ENCODE results near the gene PLCH1.

PLCH1 gene

GRCh38 chr3:155744626-155745324 is at the start of gene PLCH1:
Gene PLCH1 (minus strand): TSS chr3:155745071. CDS start chr3:155704224, 40,847 bp downstream.
- DNase-seq: peak; percentile 19

GRCh38 chr3:155792532-155792931 is 47.7 kb upstream of the PLCH1 start:
- DNase-seq: no peak

GRCh38 chr3:155791190-155791589 is 46.3 kb upstream of the PLCH1 start:
- no peak for DNase-seq

- no peak for DNase-seq
Measured at GRCh38 chr3:155790272-155790925, 45.5 kb upstream of the PLCH1 start.

- no peak for DNase-seq
Measured at GRCh38 chr3:155785662-155786295, 40.9 kb upstream of the PLCH1 start.

GRCh38 chr3:155782390-155782953 is 37.6 kb upstream of the PLCH1 start:
- DNase-seq: no peak

- no peak for DNase-seq
Measured at GRCh38 chr3:155780291-155780690, 35.4 kb upstream of the PLCH1 start.

GRCh38 chr3:155778462-155778861 is 33.6 kb upstream of the PLCH1 start:
- no peak for DNase-seq

- DNase-seq: no peak
Measured at GRCh38 chr3:155772801-155773200, 27.9 kb upstream of the PLCH1 start.

- no peak for DNase-seq
Measured at GRCh38 chr3:155771126-155771525, 26.3 kb upstream of the PLCH1 start.

GRCh38 chr3:155766206-155766605 is 21.3 kb upstream of the PLCH1 start:
- no peak for DNase-seq

GRCh38 chr3:155763870-155764463 is 19.1 kb upstream of the PLCH1 start:
- no peak for DNase-seq

GRCh38 chr3:155760653-155761052 is 15.8 kb upstream of the PLCH1 start:
- DNase-seq: no peak

GRCh38 chr3:155757577-155757976 is 12.7 kb upstream of the PLCH1 start:
- DNase-seq: no peak

GRCh38 chr3:155753038-155753639 is 8.3 kb upstream of the PLCH1 start:
- DNase-seq: peak; percentile 28

GRCh38 chr3:155748611-155749365 is 3.9 kb upstream of the PLCH1 start:
- no peak for DNase-seq

GRCh38 chr3:155747946-155748290 is 3.0 kb upstream of the PLCH1 start:
- no peak for DNase-seq

- DNase-seq: no peak
Measured at GRCh38 chr3:155747286-155747945, 2.5 kb upstream of the PLCH1 start.

GRCh38 chr3:155746703-155747102 is 1.8 kb upstream of the PLCH1 start:
- DNase-seq: no peak

- no peak for DNase-seq
Measured at GRCh38 chr3:155745795-155746550, 1.1 kb upstream of the PLCH1 start.
